CD8-positive, alpha-beta memory T cell (primary cell): ENCODE data around the gene SMAP1. TPM values are rescaled to one million over a fixed set of nuclear protein-coding genes. Genes with fewer than 3 reads are reported as not detected.
"Not testable (repeated sequence)": the region's sequence is repeated elsewhere in the genome, so short reads cannot be mapped to it uniquely, and the experiment has no call there.

Experiments used
- CTCF ChIA-PET: fragments of 350-600 bp; sonication (Branson Sonifier 250); formaldehyde crosslinking; loops from one replicate; lab custom pipeline; 2021; ENCODE audit warnings: antibody characterized with exemption; lab: Charles Lee
- POLR2A ChIA-PET: fragments of 350-600 bp; sonication (Branson Sonifier 250); formaldehyde crosslinking; loops from one replicate; lab custom pipeline; 2021; ENCODE audit warnings: antibody characterized with exemption; lab: Charles Lee
- DNase-seq, 5 donors: peaks; one replicate each; pipeline versions ENCODE4 v3.0.0 to v3.0.0-alpha.2; 2020 to 2022; ENCODE audit warnings: mixed read lengths in 1 of 5
- H3K27ac ChIP-seq: one replicate; pipeline ENCODE4 v1.7.0; 2013; ENCODE audit warnings: low read depth, mild to moderate bottlenecking, low read length, moderate library complexity
- H3K27me3 ChIP-seq: 2 replicates; pipeline ENCODE4 v1.7.0; 2013; ENCODE audit warnings: low read length, mild to moderate bottlenecking; ENCODE audit not compliant: insufficient read depth, poor library complexity, severe bottlenecking
- H3K36me3 ChIP-seq: 2 replicates; pipeline ENCODE4 v1.7.0; 2013; ENCODE audit warnings: mild to moderate bottlenecking, low read length, moderate library complexity; ENCODE audit not compliant: insufficient read depth
- H3K4me1 ChIP-seq: 2 replicates; pipeline ENCODE4 v1.7.0; 2013; ENCODE audit warnings: mild to moderate bottlenecking, low read length, moderate library complexity; ENCODE audit not compliant: insufficient read depth
- H3K4me3 ChIP-seq: 2 replicates; pipeline ENCODE4 v1.7.0; 2013; ENCODE audit warnings: mild to moderate bottlenecking, low read length
- H3K9me3 ChIP-seq: 2 replicates; pipeline ENCODE4 v1.7.0; 2013; ENCODE audit warnings: mild to moderate bottlenecking, low read length
- H3K27ac Mint-ChIP-seq, 8 donors: one replicate each; pipeline ENCODE4 v1.8.0; 2020 to 2021; ENCODE audit warnings: mixed read lengths in 8 of 8, mild to moderate bottlenecking in 6 of 8, inconsistent platforms in 3 of 8, moderate library complexity in 3 of 8
- H3K27me3 Mint-ChIP-seq, 2 donors: one replicate each; pipeline ENCODE4 v1.8.0; 2020 to 2021; ENCODE audit warnings: mixed read lengths in 2 of 2, mild to moderate bottlenecking in 1 of 2, moderate library complexity in 1 of 2
- H3K36me3 Mint-ChIP-seq, 3 donors: one replicate each; pipeline ENCODE4 v1.8.0; 2020 to 2021; ENCODE audit warnings: mixed read lengths in 3 of 3, inconsistent platforms in 1 of 3, mild to moderate bottlenecking in 1 of 3
- H3K4me1 Mint-ChIP-seq, 3 donors: one replicate each; pipeline ENCODE4 v1.8.0; 2020 to 2021; ENCODE audit warnings: mixed read lengths in 3 of 3, inconsistent platforms in 1 of 3, mild to moderate bottlenecking in 1 of 3
- H3K4me3 Mint-ChIP-seq, 7 donors: one replicate each; pipeline ENCODE4 v1.8.0; 2020 to 2021; ENCODE audit warnings: mixed read lengths in 7 of 7, mild to moderate bottlenecking in 6 of 7, moderate library complexity in 4 of 7, inconsistent platforms in 2 of 7
- H3K9me3 Mint-ChIP-seq, 5 donors: one replicate each; pipeline ENCODE4 v1.8.0; 2020 to 2022; ENCODE audit warnings: mixed read lengths in 5 of 5, mild to moderate bottlenecking in 3 of 5, moderate library complexity in 2 of 5, inconsistent platforms in 1 of 5
- polyA plus RNA-seq: library from polyadenylated mRNA; unstranded; fragments of 300-500 nt; fragmentation: Illumina TruSeq; gene quantifications from one replicate; pipeline ENCODE4 v1.2.3, GENCODE V29; 2021
- total RNA-seq, 2 experiments: library from RNA; stranded (reverse); gene quantifications; one replicate each; pipeline ENCODE4 v1.2.3, GENCODE V29; 2021

Gene SMAP1
- total and polyA plus RNA-seq, 3 experiments from 2014 or later = 20.1 to 29.8 (median 23.8) TPM

DNA sequence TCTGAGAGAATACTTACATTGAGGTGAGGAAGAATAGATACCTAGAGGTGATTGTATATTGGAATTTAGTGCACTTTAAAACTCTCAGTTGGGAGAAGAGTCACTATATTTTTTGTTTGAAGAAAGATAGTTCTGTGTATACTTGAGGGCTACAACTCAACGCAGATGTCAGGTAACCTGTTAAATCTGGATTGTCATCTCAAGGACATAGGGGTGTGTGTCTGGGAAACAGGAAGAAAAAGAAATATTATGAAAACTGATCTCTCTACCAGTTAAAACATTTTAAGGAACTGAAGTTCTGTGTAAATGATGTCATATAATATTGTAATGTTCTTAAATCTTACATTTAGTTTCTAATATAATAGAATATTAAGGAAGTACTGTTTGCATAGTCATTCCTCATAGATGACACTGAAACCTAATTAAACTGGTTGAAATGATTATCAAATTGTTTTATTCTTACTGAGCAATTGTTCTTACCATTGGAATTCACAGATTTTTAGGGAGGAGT, 86.2 kb downstream of the SMAP1 start:
- no peak overlapping the region for H3K27ac ChIP-seq
- Mint-ChIP-seq H3K27me3 (no peaks in the 10 kb centered on the region), H3K9me3 (peaks cover 0 to 4% (median 0%) of the 10 kb centered on the region in 5 donors), H3K36me3 (peaks cover 10 to 29% (median 18%) of the 10 kb centered on the region in 3 donors), H3K4me1 (peaks cover 11 to 37% (median 28%) of the 10 kb centered on the region in 3 donors), H3K27ac (no peak overlapping the region), H3K4me3 (no peak overlapping the region)
- POLR2A ChIA-PET = no interaction called here
- H3K9me3 ChIP-seq = no peaks in the 10 kb centered on the region
- H3K4me3 ChIP-seq = no peak overlapping the region
- CTCF ChIA-PET = no interaction called here
- peaks cover 5% of the 10 kb centered on the region for H3K36me3 ChIP-seq
- H3K27me3 ChIP-seq = no peaks in the 10 kb centered on the region
- no peak for DNase-seq
- H3K4me1 ChIP-seq = no peaks in the 10 kb centered on the region

- no peak overlapping the region for H3K4me3 ChIP-seq
- Mint-ChIP-seq H3K27me3 (no peaks in the 10 kb centered on the region), H3K36me3 (peaks cover 6 to 29% (median 18%) of the 10 kb centered on the region in 3 donors), H3K4me1 (peaks cover 5 to 37% (median 12%) of the 10 kb centered on the region in 3 donors), H3K4me3 (no peak overlapping the region), H3K9me3 (peaks cover 0 to 4% (median 0%) of the 10 kb centered on the region in 5 donors), H3K27ac (peak overlapping the region in 1 of 8 donors; percentile 54)
- no peaks in the 10 kb centered on the region for H3K9me3 ChIP-seq
- H3K27me3 ChIP-seq = no peaks in the 10 kb centered on the region
- H3K27ac ChIP-seq = no peak overlapping the region
- peaks cover 5% of the 10 kb centered on the region for H3K36me3 ChIP-seq
- H3K4me1 ChIP-seq = no peaks in the 10 kb centered on the region
- ChIA-PET CTCF (no interaction called here), POLR2A (no interaction called here)
- no peak for DNase-seq
These were observed 91.2 kb downstream of the SMAP1 start for GRCh38 chr6:70758883-70759282.

- Histone ChIP-seq H3K4me1 (no peaks in the 10 kb centered on the region), H3K27me3 (no peaks in the 10 kb centered on the region), H3K9me3 (no peaks in the 10 kb centered on the region), H3K27ac (no peak overlapping the region), H3K36me3 (no peaks in the 10 kb centered on the region), H3K4me3 (no peak overlapping the region)
- CTCF ChIA-PET = interaction anchor here (0.6 kb wide), 1 partner anchor 121 kb away, joined by 3 read pairs; no protein-coding TSS in a partner anchor
- Mint-ChIP-seq H3K4me3 (no peak overlapping the region), H3K4me1 (peaks cover 0 to 34% (median 11%) of the 10 kb centered on the region in 3 donors), H3K9me3 (peaks cover 0 to 3% (median 0%) of the 10 kb centered on the region in 5 donors), H3K36me3 (peaks cover 10 to 25% (median 12%) of the 10 kb centered on the region in 3 donors), H3K27ac (peak overlapping the region in 1 of 8 donors; percentile 30), H3K27me3 (no peaks in the 10 kb centered on the region)
- DNase-seq = no peak
- POLR2A ChIA-PET = no interaction called here
These were observed 96.2 kb downstream of the SMAP1 start for GRCh38 chr6:70763754-70764510.

GRCh38 chr6:70764706-70765105, 97.0 kb downstream of the SMAP1 start:
- Histone ChIP-seq H3K36me3 (no peaks in the 10 kb centered on the region), H3K4me3 (no peak overlapping the region), H3K4me1 (no peaks in the 10 kb centered on the region), H3K9me3 (no peaks in the 10 kb centered on the region), H3K27me3 (no peaks in the 10 kb centered on the region), H3K27ac (no peak overlapping the region)
- Mint-ChIP-seq H3K4me3 (no peak overlapping the region), H3K4me1 (peaks cover 0 to 26% (median 9%) of the 10 kb centered on the region in 3 donors), H3K9me3 (peaks cover 0 to 3% (median 0%) of the 10 kb centered on the region in 5 donors), H3K27me3 (no peaks in the 10 kb centered on the region), H3K27ac (no peak overlapping the region), H3K36me3 (peaks cover 11 to 21% (median 12%) of the 10 kb centered on the region in 3 donors)
- no peak for DNase-seq
- POLR2A ChIA-PET = no interaction called here
- CTCF ChIA-PET = no interaction called here

DNA sequence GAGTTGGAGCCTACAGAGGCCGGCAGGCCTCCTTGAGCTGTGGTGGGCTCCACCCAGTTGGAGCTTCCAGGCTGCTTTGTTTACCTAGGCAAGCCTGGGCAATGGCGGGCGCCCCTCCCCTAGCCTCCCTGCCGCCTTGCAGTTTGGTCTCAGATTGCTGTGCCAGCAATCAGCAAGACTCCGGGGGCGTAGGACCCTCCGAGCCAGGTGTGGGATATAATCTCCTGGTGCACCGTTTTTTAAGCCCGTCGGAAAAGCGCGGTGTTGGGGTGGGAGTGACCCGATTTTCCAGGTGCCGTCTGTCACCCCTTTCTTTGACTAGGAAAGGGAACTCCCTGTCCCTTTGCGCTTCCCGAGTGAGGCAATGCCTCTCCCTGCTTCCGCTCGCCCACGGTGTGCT, 103.7 kb downstream of the SMAP1 start:
- H3K4me3 ChIP-seq, H3K27me3 Mint-ChIP-seq, H3K4me3 Mint-ChIP-seq, POLR2A ChIA-PET, CTCF ChIA-PET, H3K4me1 ChIP-seq, H3K27me3 ChIP-seq, H3K9me3 ChIP-seq, H3K27ac ChIP-seq, H3K36me3 ChIP-seq, H3K9me3 Mint-ChIP-seq, DNase-seq: not testable (repeated sequence)
- peak overlapping the region in 2 of 8 donors; percentile 56 to 79 for H3K27ac Mint-ChIP-seq
- H3K4me1 Mint-ChIP-seq = peaks cover 6 to 13% (median 11%) of the 10 kb centered on the region in 3 donors
- peaks cover 17 to 38% (median 36%) of the 10 kb centered on the region in 3 donors for H3K36me3 Mint-ChIP-seq

GRCh38 chr6:70779934-70780333, 112.3 kb downstream of the SMAP1 start:
- Mint-ChIP-seq H3K9me3 (peaks cover 0 to 11% (median 3%) of the 10 kb centered on the region in 5 donors), H3K36me3 (peaks cover 36 to 61% (median 46%) of the 10 kb centered on the region in 3 donors)

DNA sequence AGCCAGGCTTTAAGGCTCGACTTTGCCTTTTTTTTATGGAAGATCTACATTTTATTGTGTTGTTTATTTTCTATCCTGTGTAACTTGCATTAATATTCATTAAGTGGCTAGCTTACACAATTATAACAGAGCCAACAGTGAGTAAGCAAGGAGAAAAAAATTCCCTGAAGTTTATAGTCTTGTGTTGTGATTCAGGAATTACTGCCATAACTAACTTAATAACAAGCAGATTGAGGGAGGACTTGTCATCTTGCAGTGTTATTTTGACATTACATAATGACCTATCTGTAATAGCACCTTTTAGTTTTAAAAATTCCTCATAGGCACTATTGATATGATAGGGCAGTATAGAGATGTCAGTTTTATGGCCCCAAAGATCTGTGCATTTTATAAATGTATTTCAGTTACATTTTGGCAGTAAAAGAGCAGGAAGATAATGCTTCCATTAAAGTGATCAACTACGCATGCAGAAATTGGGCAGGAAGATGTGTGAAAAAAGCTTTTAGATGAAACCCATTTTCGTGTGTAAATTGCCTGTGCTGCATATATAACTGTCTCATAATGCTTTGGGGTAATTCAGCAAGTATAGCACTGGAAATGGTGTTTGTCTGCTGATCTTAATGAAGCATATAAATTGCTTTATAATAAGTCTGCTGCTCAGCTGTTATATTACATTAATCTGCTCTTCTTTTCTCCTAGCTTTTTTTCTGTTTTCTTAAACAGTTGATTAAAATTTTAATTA, 123.0 kb downstream of the SMAP1 start:
- peaks cover 11 to 27% (median 22%) of the 10 kb centered on the region in 3 donors for H3K36me3 Mint-ChIP-seq
- POLR2A ChIA-PET = no interaction called here
- DNase-seq = no peak
- Histone ChIP-seq H3K4me1 (no peaks in the 10 kb centered on the region), H3K4me3 (no peak overlapping the region), H3K36me3 (no peaks in the 10 kb centered on the region), H3K27me3 (no peaks in the 10 kb centered on the region), H3K27ac (no peak overlapping the region), H3K9me3 (no peaks in the 10 kb centered on the region)
- CTCF ChIA-PET = interaction anchor here (1.4 kb wide), 1 partner anchor 94 kb away, joined by 5 read pairs; no protein-coding TSS in a partner anchor
- peaks cover 2 to 12% (median 5%) of the 10 kb centered on the region in 5 donors for H3K9me3 Mint-ChIP-seq
- H3K4me1 Mint-ChIP-seq = peaks cover 4 to 12% (median 4%) of the 10 kb centered on the region in 3 donors
- H3K27me3 Mint-ChIP-seq = no peaks in the 10 kb centered on the region
- peak overlapping the region in 2 of 8 donors; percentile 21 to 23 for H3K27ac Mint-ChIP-seq
- H3K4me3 Mint-ChIP-seq = no peak overlapping the region

More at GRCh38 chr6:70779934-70780333, 112.3 kb downstream of the SMAP1 start:
- Histone ChIP-seq H3K27ac (no peak overlapping the region), H3K36me3 (no peaks in the 10 kb centered on the region), H3K4me1 (no peaks in the 10 kb centered on the region), H3K4me3 (no peak overlapping the region), H3K9me3 (no peaks in the 10 kb centered on the region), H3K27me3 (no peaks in the 10 kb centered on the region)
- Mint-ChIP-seq H3K27ac (peak overlapping the region in 1 of 8 donors; percentile 84), H3K27me3 (no peaks in the 10 kb centered on the region), H3K4me3 (no peak overlapping the region), H3K4me1 (peaks cover 7 to 10% (median 9%) of the 10 kb centered on the region in 3 donors)
- no peak for DNase-seq
- ChIA-PET POLR2A (no interaction called here), CTCF (no interaction called here)
